KG1 (cell line): ENCODE data around the gene OR3A2.
"Not testable (repeated sequence)": the region's sequence is repeated elsewhere in the genome, so short reads cannot be mapped to it uniquely, and the experiment has no call there.

Experiments used
- DNase-seq: peaks from one replicate; lab custom pipeline; 2025; lab: John Stamatoyannopoulos, UW

OR3A2 gene

DNA sequence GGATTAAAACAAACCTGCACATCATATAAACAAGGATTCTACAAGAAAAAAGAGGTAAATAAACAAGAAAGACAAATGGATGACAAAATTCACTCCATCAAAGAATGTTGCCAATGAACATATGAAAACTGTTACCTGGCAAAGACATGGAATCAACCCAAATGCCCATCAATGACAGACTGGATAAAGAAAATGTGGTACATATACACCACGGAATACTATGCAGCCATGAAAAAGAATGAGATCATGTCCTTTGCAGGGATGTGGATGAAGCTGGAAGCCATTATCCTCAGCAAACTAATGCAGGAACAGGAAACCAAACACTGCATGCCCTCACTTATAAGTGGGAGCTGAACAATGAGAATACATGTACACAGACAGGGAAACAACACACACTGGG is 92.6 kb downstream of the OR3A2 start:
- DNase-seq, result not testable (repeated sequence)

DNA sequence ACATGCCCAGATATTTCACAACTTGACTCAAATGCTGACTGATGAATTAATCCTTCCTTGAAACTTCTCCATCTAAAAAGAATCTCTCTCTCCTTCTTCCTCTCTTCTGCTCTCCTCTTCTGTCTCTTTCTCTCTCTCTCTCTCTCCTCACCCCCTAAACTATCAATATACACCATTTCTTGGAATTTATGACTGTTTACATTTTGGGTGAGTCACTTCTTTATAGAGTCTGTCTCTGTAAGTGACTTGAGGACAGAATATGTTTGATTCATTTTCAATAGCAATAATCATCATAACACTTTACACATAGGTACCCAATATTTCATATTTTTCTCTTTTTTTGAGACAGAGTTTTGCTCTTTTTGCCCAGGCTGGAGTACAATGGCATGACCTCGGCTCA is 103.2 kb downstream of the OR3A2 start:
- DNase-seq, result no peak

DNA sequence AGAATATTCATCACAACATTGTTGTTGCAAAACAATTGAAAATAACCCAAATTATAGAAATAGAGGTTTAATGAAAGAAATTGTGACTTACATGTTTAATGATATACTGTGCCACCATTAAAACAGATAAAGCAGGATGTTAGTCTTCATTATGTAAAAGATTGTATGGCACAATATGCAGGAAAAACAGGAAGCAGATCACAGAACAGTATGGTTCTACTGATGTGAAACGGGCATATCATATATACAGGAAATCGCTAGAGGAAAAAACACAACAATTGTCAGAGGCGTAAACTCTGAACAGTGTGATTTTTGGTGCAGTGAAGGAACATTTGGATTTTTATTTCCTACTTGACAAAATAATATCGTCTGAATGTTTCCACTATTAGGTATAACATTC is 110.0 kb downstream of the OR3A2 start:
- DNase-seq, result no peak

DNA sequence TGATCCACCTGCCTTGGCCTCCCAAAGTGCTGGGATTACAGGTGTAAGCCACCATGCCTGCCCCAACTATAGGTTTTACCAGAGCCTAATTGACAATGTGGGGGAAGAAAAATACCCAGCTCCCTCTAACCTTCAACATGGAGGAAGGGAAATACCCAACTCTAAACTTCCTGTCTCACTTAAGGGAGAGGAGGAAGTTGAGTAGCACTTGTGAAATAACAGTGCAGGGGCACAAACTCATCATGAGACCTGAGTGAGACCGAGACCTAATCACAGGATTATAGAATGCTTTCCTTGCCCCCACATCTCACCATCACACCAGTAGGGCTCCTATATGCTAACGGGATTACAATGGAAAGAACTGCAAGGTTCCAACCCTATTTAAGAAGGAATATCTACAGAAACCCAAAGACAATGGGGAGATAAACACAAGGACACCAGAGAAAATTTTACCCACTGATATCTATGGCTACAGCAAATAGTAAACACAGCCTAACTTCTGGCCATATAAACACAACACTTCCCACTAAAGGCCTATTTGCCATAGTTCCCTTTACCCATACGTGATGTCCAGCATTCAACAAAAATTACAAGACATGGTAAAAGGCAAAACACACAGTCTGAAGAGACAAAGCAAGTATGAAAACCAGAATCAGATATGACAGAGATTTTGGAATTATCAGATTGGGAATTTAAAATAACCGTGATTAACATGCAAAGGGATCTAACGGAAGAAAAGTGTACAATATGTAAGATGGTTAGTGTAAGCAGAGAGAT is 114.8 kb downstream of the OR3A2 start:
- no peak for DNase-seq

DNA sequence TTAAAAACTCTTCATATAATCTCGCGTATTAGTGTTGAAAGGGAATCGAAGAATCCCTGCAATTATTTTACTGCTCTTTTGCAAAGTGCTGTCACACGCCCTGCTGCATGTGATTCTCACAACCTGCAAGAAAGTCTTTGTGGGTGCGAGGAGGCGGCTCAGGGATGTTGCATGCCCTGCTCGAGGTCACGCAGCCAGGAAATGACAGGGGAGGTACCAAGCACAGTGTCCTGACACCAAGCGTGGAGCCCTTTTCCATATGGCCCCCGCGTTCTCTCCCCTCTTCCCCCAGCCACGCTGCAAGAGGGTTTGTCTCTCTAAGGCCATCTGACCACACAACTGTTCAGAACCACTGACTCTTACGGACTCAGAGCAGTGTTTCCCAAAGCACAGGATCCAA is 125.5 kb downstream of the OR3A2 start:
- DNase-seq, result no peak

DNA sequence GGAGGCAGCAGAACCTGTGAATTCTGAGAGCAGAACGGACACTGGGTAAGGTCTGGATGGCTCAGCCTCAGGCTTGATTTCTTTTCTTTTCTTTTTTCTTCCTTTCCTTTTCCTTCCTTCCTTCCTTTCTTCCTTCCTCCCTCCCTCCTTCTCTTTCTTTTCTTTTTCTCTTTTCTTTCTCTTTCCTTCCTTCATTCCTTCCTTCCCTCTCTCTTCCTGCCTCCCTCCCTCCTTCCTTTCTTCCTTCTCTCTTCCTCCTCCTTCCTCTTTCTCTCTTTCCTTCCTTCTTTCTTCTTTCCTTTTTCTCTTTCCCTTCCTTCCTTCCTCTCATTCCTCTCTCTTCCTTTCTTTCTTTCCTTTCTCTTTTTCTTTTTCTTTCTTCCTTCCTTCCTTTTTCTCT is 125.9 kb downstream of the OR3A2 start:
- DNase-seq, result no peak

DNA sequence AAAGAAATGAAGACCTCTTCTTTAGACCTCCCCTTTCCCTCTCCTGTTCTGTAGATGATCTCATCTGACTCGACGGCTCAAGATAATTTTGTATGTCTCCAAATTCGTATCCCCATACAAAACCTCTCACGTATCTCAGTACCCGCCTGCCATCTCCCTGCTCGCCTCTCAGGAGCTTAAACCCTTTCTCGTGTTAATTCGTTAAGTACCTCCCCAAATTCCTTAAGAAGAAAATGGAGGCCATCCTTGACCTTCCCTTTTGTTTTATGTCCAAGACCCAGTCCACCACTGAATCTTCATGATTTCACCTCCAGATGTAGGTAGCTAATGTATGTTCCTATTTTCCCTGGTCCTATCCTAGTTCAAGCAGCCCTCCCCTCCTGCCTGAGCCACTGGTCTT is 129.5 kb downstream of the OR3A2 start:
- DNase-seq, result no peak

DNA sequence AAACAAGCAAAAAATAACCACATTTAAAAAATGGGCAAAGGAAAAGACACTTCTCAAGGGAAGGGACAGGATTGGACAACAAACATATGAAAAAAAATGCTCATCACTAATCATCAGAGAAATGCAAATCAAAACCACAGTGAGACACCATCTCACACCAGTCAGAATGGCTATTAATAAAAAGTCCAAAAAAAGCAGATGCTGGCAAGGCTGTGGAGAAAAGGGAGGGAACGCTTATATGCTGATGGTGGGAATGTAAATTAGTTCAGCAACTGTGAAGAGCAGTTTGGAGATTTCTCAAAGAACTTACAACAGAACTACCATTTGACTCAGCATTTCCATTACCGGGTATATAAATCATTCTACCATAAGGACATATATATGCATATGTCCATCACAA is 137.1 kb downstream of the OR3A2 start:
- DNase-seq, result not testable (repeated sequence)

DNA sequence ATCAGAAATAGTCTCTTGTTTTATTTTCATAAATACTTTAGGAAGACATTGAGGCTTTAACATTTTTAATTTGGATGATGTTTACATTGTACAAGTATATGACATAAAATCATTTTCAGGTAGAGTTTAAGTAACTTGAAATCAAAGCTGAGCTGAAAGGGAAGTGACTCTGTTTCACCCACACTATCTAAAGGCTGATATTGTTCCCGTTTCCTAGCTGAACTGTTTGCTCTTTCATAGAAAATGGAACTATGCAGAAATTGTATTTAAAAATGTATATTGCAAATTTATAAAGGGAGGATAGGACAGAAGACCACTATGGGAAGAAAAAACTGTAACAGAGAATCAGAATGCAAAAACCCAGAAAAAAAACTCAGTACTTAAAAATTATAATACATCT is 141.3 kb downstream of the OR3A2 start:
- not testable (repeated sequence) for DNase-seq

DNA sequence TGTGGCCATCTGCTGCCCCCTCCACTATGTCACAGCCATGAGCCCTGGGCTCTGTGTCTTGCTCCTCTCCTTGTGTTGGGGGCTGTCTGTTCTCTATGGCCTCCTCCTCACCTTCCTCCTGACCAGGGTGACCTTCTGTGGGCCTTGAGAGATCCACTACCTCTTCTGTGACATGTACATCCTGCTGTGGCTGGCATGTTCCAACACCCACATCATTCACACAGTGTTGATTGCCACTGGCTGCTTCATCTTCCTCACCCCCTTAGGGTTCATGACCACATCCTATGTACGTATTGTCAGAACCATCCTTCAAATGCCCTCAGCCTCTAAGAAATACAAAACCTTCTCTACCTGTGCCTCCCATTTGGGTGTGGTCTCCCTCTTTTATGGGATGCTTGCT is 145.1 kb downstream of the OR3A2 start:
- DNase-seq, result not testable (repeated sequence)

DNA sequence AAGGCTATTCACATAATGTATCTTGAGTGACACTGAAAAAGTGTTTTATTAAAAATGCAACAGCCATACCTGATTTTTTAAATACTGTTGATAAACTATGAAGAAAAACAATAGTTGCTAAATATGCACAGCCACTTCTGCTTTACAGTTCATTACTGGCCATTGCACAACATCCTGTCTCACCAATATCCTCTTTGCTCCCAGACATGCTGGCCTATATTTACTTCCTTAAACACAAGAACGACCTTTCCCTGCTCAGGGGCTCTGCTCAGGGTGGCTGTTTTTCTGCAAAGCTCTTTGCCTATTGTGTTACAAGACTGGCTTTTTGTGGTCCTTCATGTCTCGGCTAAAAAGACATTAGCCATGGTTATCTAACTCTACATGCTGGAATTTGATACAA is 147.4 kb downstream of the OR3A2 start:
- not testable (repeated sequence) for DNase-seq

DNA sequence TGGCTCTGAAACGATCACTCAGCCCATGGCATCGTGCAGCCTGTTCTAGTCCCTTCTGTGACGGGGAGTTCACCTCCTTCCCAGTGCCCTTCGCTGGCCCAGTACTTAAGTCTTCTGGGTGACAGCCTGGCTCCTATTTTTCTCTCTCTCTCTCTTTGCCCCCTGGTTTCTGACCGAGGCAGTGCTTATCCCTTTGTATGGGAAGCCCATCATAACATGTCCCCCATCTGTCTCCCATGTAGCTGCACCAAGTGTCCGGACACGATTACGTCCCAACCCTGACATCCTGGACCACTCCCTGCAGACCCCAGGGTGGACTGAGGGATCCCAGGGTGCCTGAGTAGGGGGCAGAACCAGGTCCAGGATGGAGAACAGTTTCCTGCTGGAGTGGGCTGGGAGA is 153.8 kb downstream of the OR3A2 start:
- not testable (repeated sequence) for DNase-seq
